NCI-H146 (cell line): ENCODE data around the gene XRCC4.
"Not testable (repeated sequence)": the region's sequence is repeated elsewhere in the genome, so short reads cannot be mapped to it uniquely, and the experiment has no call there.

Experiments used
- DNase-seq: peaks from one replicate; lab custom pipeline; 2025; lab: John Stamatoyannopoulos, UW

XRCC4 gene

DNA sequence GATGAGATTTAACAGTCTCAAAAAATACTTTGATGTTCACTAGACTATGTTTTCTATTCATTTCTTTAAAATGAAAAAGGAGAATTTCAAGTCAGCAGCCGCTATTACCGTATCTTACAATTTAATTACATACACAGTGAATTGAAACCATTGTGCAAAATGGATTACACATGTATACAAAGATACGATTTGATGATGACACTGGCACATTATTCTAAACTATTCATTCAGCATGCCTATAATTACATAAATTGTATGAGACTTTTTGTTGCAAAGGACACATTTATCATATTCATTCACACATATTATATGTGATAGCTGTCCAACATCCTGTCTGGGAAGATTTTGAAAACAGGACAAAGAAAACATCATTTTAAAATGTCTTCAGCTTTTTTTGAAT is 275.9 kb downstream of the XRCC4 start:
- DNase-seq, result no peak

DNA sequence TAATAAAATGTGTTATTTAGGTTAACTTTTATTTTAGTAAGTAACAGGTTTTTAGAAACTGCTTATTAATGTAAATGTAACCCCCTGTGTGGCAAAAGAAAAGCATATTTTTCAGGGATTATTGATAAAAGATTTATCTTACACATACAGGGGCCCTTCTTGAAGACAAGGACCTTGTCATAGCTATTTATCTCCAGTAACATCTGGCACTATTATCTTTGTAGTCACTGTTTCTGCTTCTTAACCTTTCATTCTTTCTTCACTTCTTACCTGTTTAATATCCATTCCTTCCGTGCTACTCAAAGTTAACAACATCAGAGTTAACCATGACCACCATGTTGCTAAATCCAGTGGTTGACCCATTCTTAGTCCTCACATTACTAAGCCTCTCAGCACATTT is 276.4 kb downstream of the XRCC4 start:
- no peak for DNase-seq

DNA sequence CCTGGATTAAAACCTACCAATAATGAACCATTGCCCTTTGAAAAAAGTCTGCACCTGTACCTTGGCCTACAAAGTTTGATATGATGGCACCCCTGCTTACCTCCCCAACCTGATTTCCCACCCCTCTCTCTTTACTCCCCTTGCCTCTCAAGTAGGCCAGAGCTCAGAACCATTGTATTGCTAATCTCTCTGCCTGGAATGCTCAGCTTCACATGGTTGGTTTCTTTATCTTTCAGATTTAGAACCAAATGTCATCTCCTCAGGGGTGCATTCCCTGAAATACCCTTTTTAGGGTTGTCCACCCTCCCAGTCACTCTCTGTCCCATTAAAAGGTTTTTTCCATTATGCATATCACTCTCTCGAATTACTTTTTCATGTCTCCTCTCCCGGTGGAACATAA is 277.6 kb downstream of the XRCC4 start:
- no peak for DNase-seq

DNA sequence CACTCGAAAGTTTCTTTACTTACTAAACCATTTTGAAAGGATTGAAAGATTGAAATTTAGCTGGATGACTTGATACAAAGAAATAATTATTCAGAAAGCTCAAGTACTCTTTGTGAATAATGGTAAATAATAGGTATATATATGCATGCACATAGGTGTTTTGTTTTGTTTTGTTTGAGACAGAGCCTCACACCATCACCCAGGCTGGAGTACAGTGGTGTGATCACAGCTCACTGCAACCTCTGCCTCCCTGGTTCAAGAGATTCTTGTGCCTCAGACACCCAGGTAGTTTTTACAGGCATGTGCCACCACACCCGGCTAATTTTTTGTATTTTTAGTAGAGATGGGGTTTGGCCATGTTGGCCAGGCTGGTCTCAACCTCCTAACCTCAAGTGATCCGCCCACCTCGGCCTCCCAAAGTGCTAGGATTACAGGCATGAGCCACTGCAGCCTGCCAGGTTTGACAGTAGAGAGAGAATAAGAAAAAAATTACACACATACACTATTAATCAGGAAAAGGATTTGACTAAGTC is 278.2 kb downstream of the XRCC4 start:
- not testable (repeated sequence) for DNase-seq

DNA sequence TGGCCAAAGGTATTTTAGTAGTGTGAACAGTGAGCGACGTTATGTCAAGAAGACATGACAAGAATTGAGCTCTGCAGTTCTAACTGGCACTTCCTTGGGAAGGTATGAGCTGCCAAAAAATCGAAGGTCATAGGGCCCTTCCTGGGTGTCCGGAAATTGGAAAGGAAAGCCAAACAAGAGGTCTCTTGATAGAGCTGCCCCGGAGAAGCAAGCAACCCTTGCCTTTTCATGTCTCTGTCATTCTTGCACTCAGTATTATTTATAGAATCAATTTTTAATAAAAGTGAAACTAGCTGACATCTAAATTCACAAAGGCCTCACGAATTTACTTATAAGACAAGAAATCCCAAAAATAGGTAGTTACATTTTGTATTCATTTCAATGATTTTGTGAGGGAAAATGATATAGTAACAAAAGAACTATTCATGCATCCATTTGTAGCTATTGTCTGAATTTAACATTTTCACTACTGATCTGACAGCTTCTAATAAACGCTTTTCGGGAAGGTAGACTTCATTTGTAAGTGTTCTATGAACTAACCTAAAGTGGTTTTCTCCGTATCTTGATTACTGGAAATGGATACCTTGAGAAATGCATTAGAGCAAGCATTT is 280.4 kb downstream of the XRCC4 start:
- DNase-seq, result no peak

DNA sequence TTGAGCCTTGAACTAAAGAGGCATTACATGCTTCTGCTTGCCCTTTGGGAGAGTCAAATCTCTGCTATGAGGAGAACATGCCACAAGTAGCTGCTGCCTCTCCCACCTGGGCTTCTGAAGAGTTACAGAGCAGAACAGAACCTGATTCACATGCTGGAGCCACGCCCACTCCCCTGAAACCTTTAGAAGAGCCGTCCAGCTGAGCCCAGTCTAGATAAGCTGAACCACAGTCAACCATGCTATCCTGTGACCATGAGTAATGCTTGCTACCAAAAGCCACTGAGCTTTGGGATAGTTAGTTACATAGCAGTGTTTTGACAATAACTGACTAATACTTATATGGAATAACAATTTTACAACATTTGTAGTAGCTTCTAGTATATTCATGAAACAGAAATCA is 283.2 kb downstream of the XRCC4 start:
- DNase-seq, result no peak

DNA sequence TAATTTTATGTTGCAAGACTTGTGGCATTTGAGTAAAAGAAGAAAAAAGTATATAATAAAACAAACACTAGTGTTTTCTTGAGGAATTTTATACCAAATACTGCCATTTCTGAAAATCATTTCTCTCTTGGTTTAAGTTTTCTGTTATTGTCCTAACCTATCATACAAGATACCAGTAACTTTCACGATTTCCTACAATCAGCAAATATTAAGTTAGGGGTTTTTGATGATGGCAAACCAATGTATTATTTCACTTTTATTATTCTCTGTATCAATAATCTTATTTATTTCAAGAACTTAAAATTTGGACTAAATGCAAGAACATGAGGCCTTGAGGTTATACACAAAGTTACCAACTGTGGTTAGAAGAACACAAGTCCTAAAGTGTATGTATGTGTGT is 285.2 kb downstream of the XRCC4 start:
- no peak for DNase-seq

DNA sequence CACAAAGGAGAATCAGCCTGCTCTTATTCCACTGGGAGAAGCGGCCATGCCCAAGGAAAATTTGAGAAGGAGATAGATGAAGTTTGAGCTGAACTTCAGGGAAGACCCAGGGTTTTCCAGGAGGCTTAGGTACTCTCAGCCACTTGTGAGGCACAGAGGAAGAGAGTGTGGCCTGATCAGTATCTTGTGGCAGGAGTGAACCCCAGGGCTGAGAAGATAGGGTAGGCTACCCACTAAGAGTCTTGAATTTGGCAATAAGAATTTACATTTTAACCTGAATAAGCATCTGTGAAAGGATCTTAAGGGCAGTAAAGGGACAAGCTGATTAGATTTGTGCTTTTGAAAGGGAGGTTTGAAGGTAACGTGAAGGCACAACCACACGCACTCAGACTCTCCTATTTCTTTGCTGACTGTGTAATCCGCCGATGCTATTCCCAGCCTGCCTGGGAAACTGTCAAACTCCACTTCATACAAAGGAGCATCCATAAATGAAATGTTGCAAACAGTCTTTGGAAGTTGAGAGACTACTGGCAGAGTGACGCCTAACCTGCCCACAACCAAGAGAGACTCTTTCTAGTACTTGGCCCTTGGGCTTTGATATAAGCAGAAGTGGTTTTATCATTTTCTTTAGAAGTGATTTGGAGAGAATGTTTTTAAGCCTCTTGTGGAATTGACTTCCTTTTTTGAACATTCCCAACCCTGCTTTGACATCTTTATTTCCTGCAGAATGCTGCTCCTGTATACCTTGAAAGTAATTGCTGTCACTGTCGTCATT is 286.0 kb downstream of the XRCC4 start:
- no peak for DNase-seq

DNA sequence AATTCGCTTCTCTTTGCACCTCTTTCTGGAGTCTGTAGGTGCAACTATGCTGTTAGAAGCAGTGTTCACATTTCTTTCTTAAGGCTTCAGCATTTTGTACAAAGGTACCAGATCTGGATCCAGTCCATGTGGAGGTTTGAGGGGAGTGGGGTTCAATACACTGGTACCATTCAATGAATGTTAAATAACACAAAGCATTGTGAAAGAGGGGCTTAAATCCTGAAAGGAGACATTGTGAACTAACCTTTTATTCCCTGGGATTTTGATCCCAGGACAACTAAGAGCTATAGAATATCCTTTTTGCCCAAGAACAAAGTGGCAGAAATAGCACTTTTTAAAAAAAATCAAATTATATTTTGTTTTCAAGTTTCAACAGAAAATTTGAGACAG is 286.5 kb downstream of the XRCC4 start:
- DNase-seq, result no peak

DNA sequence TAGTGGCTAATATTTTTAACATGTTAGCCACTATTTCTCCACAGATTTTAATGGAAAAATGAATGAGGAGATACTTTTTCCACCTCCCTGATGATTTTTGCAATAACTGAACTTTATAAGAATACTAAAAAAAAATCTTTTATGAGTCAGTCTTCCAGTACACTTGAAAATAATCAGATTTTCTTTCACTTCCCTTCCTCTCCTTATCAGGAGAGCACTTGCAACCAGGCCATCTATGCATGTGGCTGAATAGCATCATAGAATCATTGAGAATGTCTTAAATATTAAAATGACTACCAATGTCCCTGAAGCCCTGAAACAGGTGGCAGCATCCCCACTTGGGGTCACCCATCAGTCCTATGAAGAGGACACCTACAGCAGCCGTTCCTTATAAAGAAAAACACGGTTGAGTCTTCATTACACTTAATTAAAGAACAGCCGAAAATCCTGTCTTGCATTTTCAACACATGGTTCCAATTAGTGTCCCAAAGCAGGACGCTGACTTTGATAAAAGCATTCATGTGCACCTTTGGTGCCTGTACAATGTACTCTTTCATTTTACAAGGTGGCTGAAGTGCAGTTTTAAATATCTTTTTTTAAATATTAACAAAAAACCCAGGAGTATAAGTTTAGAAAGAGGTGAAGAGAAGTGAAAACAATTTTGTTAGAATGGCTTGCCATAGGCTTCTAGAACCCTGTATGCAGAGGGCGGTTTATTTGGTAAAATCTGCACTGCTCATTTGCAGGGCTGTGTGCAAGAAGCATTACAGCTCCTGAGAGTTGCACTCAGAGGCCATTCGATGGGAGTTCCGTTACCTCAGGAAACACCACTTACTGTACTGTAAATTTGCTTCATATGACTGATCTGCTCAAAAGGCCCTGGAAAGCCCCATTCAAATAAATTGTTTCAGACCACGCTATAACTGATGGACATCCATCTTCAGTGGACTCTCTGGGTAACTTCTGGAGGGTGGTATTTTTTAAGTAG is 287.3 kb downstream of the XRCC4 start:
- DNase-seq, result no peak

DNA sequence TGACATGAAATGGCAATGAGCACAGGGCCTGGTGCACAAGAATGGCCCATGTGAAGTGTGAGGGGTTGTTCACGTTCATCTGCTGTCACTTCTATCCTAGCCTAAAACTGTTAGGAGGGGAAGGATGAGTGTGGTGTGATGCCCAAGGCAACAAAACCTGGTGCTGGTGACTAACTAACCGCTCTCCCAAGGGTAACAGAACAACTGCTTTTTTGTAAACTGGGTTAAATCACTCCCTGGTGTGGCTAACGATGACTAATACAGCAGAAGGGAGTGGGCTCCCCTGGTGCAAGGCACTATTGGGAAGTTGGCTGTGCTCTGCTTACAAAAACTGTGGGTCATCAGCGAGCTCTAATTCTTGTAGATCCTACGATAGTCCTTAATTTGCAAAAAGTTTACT is 291.0 kb downstream of the XRCC4 start:
- DNase-seq, result no peak

DNA sequence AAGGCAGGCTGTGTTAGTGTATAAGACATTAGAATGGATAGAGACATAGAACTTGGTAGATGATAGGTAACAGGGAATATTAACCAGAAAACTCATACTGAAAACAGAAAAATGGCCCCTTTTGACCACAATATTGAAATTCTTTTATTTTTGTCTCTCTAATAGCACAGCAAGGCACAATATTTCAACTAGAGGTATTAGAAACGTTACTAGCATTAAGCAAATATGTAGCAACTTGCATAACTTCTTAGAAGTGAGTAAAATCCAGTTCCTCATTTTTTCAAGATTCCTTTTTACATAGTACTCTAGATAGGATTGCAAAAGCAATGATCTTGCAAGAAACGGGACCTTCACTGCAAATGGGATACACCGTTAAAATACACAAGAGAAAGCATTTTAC is 291.5 kb downstream of the XRCC4 start:
- no peak for DNase-seq

DNA sequence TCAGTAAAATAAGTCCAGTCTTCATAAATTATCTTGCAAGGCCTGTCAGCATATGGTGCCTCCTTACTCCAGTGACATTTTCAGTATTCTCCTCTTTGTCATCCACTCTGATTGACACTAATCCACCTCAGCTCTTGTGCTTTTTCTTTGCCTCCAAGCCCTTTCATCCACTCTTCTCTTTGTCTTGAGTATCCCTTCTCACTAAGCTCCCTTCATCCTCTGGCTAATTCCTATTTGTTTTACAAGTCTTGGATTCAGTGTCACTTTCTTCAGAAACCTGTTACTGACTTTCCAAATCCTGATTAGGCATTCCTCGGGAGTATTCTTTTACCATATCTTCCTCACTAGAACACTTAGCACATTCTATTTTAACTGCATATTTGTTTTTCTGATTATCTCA is 293.6 kb downstream of the XRCC4 start:
- no peak for DNase-seq

DNA sequence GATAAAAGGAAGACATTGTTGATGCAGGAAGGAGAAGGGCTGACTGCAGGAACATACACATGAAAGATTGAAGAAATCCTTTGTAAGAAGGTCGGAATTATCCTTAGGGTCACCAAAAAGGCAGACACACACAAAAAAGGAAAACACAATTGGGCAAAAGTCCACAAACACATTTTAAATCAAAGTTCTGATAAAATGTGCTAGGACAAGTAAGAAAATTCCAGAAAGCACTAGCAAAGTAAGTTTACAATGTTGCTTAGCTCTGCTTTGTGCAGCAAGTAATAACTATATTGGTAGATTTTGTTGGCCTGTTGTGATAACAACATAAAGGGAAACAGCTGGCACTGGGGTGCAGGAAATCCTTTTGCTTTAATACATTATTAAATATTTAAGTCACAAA is 294.4 kb downstream of the XRCC4 start:
- DNase-seq, result no peak

DNA sequence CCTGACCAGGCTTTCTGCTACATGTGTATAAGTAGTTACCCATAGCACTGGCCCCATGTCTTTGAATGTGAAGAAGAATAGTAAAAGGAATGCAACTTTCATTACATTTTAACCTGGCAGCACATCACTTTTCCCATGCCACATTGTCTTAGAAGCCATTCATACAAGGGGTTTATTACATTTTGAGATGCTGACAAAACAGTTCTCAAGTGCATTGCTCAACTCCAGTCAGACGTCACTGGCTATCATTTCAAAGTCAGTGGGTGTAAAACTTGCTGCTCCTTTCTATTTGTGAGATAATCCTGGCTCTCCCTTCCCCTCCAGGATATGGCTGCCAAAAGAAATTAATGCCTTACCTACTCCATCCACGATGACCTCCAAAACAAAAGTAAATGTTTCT is 297.2 kb downstream of the XRCC4 start:
- DNase-seq, result no peak

DNA sequence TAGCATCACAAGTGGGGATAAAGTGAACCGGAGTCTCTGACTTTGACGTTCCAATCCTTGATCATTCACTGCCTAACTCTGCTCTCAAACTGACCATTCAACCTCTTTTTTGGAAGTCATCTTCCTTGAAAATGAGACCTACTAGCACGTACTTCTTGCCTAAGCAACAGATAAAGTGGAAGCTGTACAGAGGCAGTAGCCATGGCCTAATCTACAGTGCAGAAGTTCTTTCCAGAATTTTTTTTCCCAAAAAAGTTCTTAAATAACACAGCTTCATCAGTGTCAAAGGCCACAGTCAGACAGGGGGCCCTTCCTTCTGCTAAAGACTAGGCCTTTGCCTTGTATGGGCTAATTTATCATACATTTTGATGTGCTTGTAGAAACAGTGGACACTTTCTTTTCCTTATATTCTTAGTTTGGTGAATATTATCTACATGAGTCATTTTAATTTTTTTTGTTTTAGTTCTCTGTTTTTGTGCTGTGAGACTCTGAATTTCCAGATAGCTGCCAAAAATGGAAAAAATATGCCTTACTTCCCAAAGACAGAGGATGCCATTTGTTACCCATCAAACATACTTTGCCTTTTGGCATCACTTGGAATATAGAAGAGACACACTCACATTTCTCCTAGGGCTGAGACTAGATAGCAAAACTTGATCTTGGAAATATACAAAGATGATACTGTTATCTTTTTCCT is 297.9 kb downstream of the XRCC4 start:
- no peak for DNase-seq

DNA sequence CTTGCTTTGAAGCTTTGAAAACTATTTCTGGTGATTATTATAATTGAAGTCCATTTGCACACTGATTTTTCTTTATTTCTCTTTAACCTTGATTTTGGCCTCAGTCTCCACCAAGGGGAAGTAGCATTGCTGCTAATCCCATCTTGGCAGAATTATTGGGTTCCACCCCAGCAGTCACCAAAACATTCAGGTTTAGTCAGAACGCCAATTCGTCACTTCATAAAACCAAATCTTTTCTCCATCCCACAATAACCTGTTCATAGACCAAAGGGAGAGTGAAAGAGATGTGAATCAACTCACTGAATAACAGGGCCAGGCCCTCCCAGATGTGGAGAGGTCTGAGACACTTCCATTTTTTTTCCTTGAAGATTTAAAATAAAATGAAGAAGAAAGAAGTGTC is 299.1 kb downstream of the XRCC4 start:
- no peak for DNase-seq

DNA sequence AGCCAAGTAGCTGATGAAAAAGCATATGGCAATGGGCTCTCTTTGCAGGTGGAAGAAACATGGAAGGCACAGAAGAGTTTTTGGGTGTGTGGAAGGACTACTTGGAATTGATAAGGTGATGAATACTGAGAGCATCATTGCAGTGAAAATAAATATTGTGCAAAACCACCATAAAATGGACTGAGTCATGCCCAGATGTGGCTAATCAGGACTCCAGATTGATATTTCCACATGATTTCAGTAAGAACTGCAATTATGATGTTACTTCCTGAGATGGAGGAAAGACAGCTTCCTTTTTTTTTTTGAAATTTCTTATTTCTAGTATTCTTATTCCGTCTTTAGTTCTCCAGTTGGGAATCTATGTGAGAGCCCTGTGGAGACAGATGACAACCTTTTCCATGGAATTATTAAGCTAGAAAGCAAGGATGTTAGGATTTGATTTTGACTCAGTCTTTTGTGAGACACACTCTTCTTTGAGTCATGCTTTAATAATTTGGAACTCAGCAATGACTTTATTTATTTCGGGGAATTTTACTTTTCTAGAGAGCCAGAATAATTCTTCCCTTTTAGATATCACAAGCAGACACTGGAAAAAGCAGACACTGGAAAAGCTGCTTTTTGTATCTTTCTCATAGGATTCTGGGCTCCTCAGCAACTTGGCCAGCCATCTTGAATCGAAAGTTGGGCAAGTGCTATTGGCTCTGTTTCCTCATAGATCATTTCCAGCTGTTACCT is 300.0 kb downstream of the XRCC4 start:
- no peak for DNase-seq

DNA sequence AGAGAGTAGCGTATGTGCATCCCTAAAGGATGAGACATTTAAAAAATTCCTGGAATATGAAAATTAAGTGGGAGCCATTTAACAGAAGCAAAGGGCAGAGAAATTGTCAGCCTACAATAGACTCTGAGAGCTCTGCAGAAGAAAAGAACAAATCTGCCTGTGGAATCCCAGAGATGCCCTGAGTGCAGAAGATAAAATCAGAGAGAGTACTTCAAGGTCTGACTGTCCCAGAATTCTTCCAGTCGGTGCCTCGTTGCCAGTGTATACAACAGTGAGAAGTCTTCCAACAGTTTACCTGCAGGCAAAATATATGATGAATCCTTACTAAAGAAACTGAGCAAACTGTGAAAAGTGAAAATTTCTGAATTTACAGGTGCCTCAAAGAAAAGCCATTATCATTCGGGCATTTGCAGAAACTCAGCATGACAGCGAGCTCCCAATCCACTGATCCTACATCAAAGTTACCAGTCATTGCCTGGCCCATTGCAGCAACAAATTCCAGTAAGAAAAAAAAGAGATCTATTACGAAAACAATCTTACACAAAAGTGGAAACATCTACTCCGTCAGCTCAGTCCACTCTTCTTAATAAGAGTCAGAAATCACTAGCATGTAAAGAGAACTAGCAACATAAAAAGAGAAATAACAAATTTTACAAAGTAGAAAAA is 301.4 kb downstream of the XRCC4 start:
- no peak for DNase-seq

DNA sequence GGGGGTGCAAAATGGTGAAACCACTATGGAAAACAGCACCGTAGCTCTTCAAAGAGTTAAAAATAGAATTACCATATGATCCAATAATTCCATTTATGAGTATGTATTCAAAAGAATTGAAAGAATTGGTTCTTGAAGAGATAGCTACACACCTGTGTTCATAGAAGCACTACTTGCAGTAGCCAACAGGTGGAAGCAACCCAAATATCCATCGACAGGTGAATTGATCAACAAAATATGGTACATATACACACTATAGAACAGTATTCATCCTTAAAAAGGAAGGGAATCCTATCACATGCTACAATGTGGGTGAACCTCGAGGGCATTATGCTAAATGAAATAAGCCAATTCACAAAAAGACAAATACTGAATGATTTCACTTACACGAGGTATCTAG is 308.5 kb downstream of the XRCC4 start:
- DNase-seq, result no peak

DNA sequence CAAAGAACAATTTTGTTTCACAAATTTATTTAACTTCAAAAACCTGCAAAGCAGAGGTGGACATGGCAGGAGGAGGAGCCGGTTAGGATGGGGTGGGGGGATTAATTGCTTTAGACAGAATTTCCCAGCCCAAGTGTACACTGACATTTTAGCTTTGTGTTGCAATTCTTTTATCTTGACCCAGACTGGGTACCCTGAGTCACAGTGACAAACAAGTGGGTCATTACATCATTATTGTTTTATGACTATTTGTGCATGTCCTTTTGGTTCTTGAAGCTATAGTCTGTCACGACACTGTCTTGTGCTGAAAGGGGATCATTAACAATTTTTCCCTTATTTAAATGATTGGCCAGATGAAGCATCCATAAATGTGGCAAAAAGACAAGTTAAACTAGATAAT is 309.7 kb downstream of the XRCC4 start:
- DNase-seq, result no peak
